Neural cell (in vitro differentiated cells): ENCODE results near the gene IFNGR1.

ENCODE experiments used
- EP300 ChIP-seq: fragments of 450-650 bp; conservative IDR thresholded peaks from 2 replicates; pipeline ENCODE4 v1.6.1; 2014; ENCODE audit warnings: antibody characterized with exemption, mild to moderate bottlenecking, moderate library complexity; ENCODE audit not compliant: poor library complexity, severe bottlenecking
- POLR2AphosphoS5 ChIP-seq: IDR thresholded peaks from 2 replicates; pipeline ENCODE4 v1.6.1; 2012
- TF ChIP-seq, protein P1 (sequence below): fragments of 450-650 bp; IDR thresholded peaks from 2 replicates; pipeline ENCODE4 v1.5.1; 2014; ENCODE audit warnings: antibody characterized with exemption, mild to moderate bottlenecking, moderate library complexity; ENCODE audit not compliant: poor library complexity, severe bottlenecking

DNA sequence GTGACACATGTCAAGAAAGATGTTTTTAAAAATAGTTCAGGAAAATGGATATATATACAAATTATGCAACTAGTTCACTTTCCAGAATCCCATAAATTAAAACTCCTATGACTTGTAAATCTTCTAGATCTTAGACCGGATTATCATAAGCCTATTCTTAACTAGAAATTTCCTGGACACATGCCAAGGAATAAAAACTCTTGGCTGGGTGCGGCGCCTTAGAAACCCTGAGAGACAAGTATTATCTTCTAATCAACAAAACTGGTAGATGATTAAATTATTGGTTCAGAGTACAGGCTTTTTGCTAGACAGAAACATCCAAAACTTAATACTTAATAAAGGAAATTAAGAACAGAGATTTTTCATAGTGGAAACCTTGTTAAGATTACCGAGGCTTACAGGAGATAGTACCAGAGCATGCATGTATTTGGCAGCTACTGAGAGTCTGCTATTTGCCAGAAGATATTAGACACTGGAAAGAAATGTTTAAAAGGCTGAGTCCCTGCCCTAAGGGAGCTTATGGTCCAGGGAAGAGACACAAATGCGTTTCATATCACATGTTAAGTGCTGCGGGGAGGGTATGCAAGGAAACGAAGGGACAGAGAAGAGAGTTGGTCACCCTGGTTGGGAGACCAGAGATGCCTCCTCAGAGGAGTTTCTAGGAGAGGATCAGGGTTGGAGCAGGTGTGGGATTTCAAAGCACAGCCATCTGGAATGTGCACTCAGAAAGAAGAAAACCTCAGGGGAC is 46.5 kb upstream of the IFNGR1 start:
- TF ChIP-seq EP300, result no peak
- no peak for TF ChIP-seq POLR2AphosphoS5
- TF ChIP-seq, protein P1, sequence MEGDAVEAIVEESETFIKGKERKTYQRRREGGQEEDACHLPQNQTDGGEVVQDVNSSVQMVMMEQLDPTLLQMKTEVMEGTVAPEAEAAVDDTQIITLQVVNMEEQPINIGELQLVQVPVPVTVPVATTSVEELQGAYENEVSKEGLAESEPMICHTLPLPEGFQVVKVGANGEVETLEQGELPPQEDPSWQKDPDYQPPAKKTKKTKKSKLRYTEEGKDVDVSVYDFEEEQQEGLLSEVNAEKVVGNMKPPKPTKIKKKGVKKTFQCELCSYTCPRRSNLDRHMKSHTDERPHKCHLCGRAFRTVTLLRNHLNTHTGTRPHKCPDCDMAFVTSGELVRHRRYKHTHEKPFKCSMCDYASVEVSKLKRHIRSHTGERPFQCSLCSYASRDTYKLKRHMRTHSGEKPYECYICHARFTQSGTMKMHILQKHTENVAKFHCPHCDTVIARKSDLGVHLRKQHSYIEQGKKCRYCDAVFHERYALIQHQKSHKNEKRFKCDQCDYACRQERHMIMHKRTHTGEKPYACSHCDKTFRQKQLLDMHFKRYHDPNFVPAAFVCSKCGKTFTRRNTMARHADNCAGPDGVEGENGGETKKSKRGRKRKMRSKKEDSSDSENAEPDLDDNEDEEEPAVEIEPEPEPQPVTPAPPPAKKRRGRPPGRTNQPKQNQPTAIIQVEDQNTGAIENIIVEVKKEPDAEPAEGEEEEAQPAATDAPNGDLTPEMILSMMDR, result no peak
